ENCODE data around the gene ENOPH1.

ENOPH1 gene

GRCh38 chr4:82415922-82416365, 14.4 kb upstream of the ENOPH1 start:
- peaks cover 6% of the 10 kb centered on the region for H3K4me1 ChIP-seq (ENCODE audit: insufficient read depth, low read length, poor library complexity, severe bottlenecking)
- no peak overlapping the region for H3K4me2 ChIP-seq (ENCODE audit: low read depth, low read length, poor library complexity, severe bottlenecking)
- TF ChIP-seq, protein P1, sequence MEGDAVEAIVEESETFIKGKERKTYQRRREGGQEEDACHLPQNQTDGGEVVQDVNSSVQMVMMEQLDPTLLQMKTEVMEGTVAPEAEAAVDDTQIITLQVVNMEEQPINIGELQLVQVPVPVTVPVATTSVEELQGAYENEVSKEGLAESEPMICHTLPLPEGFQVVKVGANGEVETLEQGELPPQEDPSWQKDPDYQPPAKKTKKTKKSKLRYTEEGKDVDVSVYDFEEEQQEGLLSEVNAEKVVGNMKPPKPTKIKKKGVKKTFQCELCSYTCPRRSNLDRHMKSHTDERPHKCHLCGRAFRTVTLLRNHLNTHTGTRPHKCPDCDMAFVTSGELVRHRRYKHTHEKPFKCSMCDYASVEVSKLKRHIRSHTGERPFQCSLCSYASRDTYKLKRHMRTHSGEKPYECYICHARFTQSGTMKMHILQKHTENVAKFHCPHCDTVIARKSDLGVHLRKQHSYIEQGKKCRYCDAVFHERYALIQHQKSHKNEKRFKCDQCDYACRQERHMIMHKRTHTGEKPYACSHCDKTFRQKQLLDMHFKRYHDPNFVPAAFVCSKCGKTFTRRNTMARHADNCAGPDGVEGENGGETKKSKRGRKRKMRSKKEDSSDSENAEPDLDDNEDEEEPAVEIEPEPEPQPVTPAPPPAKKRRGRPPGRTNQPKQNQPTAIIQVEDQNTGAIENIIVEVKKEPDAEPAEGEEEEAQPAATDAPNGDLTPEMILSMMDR (conservative IDR thresholded peaks at IDR 0.05; ENCODE audit: low read length) = no peak
- no peak overlapping the region for H2AFZ ChIP-seq (ENCODE audit: low read length)
- H3K27me3 ChIP-seq (ENCODE audit: insufficient read depth, low read length, poor library complexity, severe bottlenecking) = no peaks in the 10 kb centered on the region
- H3F3A ChIP-seq (ENCODE audit: low read depth) = no peaks in the 10 kb centered on the region
- H3K36me3 ChIP-seq (ENCODE audit: insufficient read depth, low read length) = no peaks in the 10 kb centered on the region
- no peaks in the 10 kb centered on the region for H3K9me2 ChIP-seq (replicated peaks; ENCODE audit: low read depth, low read length)
- H3K4me3 ChIP-seq (ENCODE audit: low read length, poor library complexity, severe bottlenecking) = no peak overlapping the region
- no peak overlapping the region for H3K9ac ChIP-seq (ENCODE audit: low read depth, low read length, poor library complexity, severe bottlenecking)
- H3K9me3 ChIP-seq (ENCODE audit: insufficient read depth, low read depth, low read length) = no peaks in the 10 kb centered on the region
- no peaks in the 10 kb centered on the region for H4K20me1 ChIP-seq (ENCODE audit: insufficient read depth, low read length, poor library complexity, severe bottlenecking)
- H3K79me2 ChIP-seq (ENCODE audit: insufficient read depth, low read length) = no peaks in the 10 kb centered on the region

DNA sequence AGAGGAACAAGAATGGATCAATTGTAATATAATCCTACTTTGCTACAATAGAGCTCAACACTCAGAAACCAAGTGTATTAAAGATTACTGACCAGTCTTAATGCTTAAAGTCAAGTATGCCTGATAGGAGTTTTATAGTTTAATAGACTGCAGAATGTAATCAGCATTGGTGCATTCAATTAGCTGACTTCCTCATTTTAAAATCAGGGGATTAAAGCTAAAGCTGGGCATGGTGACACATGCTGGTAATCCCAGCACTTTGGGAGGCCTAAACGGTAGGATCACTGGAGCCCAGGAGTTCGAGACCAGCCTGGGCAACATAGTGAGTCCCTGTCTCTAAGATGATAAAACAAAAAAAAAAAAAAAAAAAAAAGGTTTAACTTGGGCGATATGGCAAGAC, 10.9 kb upstream of the ENOPH1 start:
- Histone ChIP-seq H3K36me3 (ENCODE audit: insufficient read depth, low read length) (peaks cover 24% of the 10 kb centered on the region), H3K4me2 (ENCODE audit: low read depth, low read length, poor library complexity, severe bottlenecking) (no peak overlapping the region), H3F3A (ENCODE audit: low read depth) (peaks cover 24% of the 10 kb centered on the region; the same call in 1 of the 2 replicates), H3K9me3 (ENCODE audit: insufficient read depth, low read depth, low read length) (no peaks in the 10 kb centered on the region), H3K9me2 (replicated peaks; ENCODE audit: low read depth, low read length) (no peaks in the 10 kb centered on the region), H3K9ac (ENCODE audit: low read depth, low read length, poor library complexity, severe bottlenecking) (no peak overlapping the region), H3K4me3 (ENCODE audit: low read length, poor library complexity, severe bottlenecking) (no peak overlapping the region), H3K27me3 (ENCODE audit: insufficient read depth, low read length, poor library complexity, severe bottlenecking) (no peaks in the 10 kb centered on the region), H3K79me2 (ENCODE audit: insufficient read depth, low read length) (peaks cover 23% of the 10 kb centered on the region), H4K20me1 (ENCODE audit: insufficient read depth, low read length, poor library complexity, severe bottlenecking) (peaks cover 32% of the 10 kb centered on the region), H2AFZ (ENCODE audit: low read length) (no peak overlapping the region), H3K4me1 (ENCODE audit: insufficient read depth, low read length, poor library complexity, severe bottlenecking) (peaks cover 12% of the 10 kb centered on the region)
- TF ChIP-seq EZH2phosphoT487 (IDR thresholded peaks at IDR 0.05; ENCODE audit: borderline replicate concordance) = no peak
- TF ChIP-seq, protein P1 (conservative IDR thresholded peaks at IDR 0.05; ENCODE audit: low read length) = no peak

DNA sequence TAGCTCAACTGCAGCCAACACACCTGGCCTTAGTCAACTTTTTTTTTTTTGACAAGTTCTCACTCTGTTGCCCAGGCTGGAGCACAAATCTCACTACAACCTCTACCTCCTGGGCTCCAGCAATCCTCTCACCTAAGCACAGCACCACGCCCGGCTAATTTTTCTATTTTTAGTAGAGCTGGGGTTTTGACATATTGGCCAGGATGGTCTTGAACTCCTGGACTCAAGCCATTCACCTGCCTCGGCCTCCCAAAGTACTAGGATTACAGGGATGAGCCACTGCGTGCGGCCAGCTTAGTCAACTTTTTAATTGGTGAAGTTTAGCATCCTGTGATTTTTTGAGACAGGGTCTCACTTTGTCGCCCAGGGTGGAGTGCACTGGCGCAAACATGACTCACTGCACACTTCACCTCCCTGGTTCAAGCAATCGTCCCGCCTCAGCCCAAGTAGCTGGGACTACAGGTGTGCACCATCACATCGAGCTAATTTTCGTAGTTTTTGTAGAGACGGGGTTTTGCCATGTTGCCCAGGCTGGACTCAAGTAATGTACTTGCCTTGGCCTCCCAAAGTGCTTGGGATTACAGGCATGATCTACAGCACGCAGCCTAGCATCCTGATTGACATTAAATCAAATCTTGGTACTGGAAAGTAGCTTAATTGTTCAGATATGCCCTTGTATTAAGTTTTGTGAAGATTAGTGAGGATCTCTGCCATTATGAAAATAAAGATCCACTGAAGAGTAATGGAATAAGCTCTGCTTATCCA, 8.4 kb upstream of the ENOPH1 start:
- Histone ChIP-seq H3K4me2 (ENCODE audit: low read depth, low read length, poor library complexity, severe bottlenecking) (no peak overlapping the region), H3K9me3 (ENCODE audit: insufficient read depth, low read depth, low read length) (no peaks in the 10 kb centered on the region), H3K9ac (ENCODE audit: low read depth, low read length, poor library complexity, severe bottlenecking) (no peak overlapping the region), H3F3A (ENCODE audit: low read depth) (peaks cover 32% of the 10 kb centered on the region; the same call in 1 of the 2 replicates), H3K9me2 (replicated peaks; ENCODE audit: low read depth, low read length) (no peaks in the 10 kb centered on the region), H3K79me2 (ENCODE audit: insufficient read depth, low read length) (peaks cover 48% of the 10 kb centered on the region), H3K27me3 (ENCODE audit: insufficient read depth, low read length, poor library complexity, severe bottlenecking) (no peaks in the 10 kb centered on the region), H4K20me1 (ENCODE audit: insufficient read depth, low read length, poor library complexity, severe bottlenecking) (peaks cover 57% of the 10 kb centered on the region), H3K4me1 (ENCODE audit: insufficient read depth, low read length, poor library complexity, severe bottlenecking) (peaks cover 32% of the 10 kb centered on the region), H3K4me3 (ENCODE audit: low read length, poor library complexity, severe bottlenecking) (no peak overlapping the region), H3K36me3 (ENCODE audit: insufficient read depth, low read length) (peaks cover 50% of the 10 kb centered on the region), H2AFZ (ENCODE audit: low read length) (no peak overlapping the region)
- TF ChIP-seq EZH2phosphoT487 (IDR thresholded peaks at IDR 0.05; ENCODE audit: borderline replicate concordance) = no peak
- TF ChIP-seq, protein P1 (conservative IDR thresholded peaks at IDR 0.05; ENCODE audit: low read length) = no peak

Measured in Loucy (cell line).